SK-N-MC (cell line): Measurements from ENCODE around the gene WDR3.

Source experiments
- EZH2 ChIP-seq: fragments of 200-600 bp; sonication (generic); IDR thresholded peaks from one replicate; pipeline ENCODE4 v1.6.1; 2017; ENCODE audit warnings: antibody characterized with exemption
- POLR2AphosphoS5 ChIP-seq: IDR thresholded peaks from 2 replicates; pipeline ENCODE4 v1.6.1; 2012; ENCODE audit warnings: mild to moderate bottlenecking, low read depth, low read length, borderline replicate concordance

DNA sequence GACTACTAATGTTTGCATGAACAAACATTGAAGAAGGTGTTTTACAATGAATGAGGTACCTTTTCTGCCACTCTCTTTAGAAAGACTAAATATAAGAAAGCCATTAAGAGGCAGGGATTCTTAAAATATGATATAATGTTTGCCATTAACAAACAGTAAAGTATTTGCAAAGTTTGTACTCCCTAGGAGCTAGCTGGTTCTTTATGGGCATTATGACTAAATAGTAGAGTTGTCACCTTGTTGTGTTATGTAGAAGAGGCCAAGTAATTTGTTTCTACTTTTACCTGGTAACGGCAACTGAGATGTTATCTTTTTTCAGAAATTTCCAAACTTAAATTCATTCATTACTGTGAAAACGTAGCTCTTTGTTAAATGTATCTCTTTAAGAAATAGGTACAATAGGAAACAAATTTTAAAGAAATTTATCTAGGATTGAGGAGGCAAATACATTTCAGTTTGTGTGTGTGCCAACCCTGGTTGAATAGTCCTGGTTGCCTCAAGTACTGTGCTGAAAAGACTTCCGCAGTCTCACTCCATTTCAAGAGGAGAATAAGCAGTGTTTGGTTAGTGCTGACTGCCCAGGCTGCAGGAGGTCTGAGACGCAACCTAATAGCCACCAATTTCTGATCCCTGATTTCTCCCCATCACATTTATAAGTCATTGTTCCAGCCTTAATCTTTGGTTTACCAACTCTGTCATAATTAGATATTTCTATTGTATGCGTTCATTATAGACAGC, 52.1 kb downstream of the WDR3 start:
- TF ChIP-seq EZH2 (no peak), POLR2AphosphoS5 (no peak)
